Hepatocyte (in vitro differentiated cells): ENCODE measurements around the gene SPTLC1. TPM values are rescaled to one million over a fixed set of nuclear protein-coding genes. Genes with fewer than 3 reads are reported as not detected.
A peak's percentile ranks its signal among the peaks of the same experiment; 100 is the strongest.

Source experiments
- DNase-seq: peaks from one replicate; pipeline ENCODE4 v3.0.0-alpha.2; 2016; ENCODE audit warnings: low spot score
- H2AFZ ChIP-seq: fragments of 200-600 bp; sonication (generic); 2 replicates; pipeline ENCODE4 v1.6.0; 2016; ENCODE audit warnings: antibody characterized with exemption, mild to moderate bottlenecking
- H3K27ac ChIP-seq: fragments of 200-600 bp; sonication (generic); 2 replicates; pipeline ENCODE4 v1.5.1; 2016; ENCODE audit warnings: mild to moderate bottlenecking
- H3K27me3 ChIP-seq: fragments of 200-600 bp; sonication (generic); 2 replicates; pipeline ENCODE4 v1.6.1; 2016
- H3K36me3 ChIP-seq: fragments of 200-600 bp; sonication (generic); replicated peaks from 2 replicates; pipeline ENCODE4 v1.5.1; 2016; ENCODE audit warnings: low read depth; ENCODE audit not compliant: insufficient read depth
- H3K4me1 ChIP-seq: fragments of 200-600 bp; sonication (generic); 2 replicates; pipeline ENCODE4 v1.5.1; 2016; ENCODE audit warnings: mild to moderate bottlenecking, moderate library complexity; ENCODE audit not compliant: insufficient read depth
- H3K4me2 ChIP-seq: fragments of 200-600 bp; sonication (generic); 2 replicates; pipeline ENCODE4 v1.6.0; 2016
- H3K4me3 ChIP-seq: fragments of 200-600 bp; sonication (generic); 2 replicates; pipeline ENCODE4 v1.5.1; 2016; ENCODE audit warnings: mild to moderate bottlenecking
- H3K79me2 ChIP-seq: fragments of 200-600 bp; sonication (generic); 2 replicates; pipeline ENCODE4 v1.6.0; 2017; ENCODE audit warnings: mild to moderate bottlenecking
- H3K9me2 ChIP-seq: fragments of 200-600 bp; sonication (generic); replicated peaks from 2 replicates; pipeline ENCODE4 v1.6.0; 2017; ENCODE audit warnings: mild to moderate bottlenecking; ENCODE audit not compliant: insufficient read depth
- H3K9me3 ChIP-seq: fragments of 200-600 bp; sonication (generic); 2 replicates; pipeline ENCODE4 v1.5.1; 2016; ENCODE audit warnings: low read depth, mild to moderate bottlenecking
- H4K20me1 ChIP-seq: fragments of 200-600 bp; sonication (generic); 2 replicates; pipeline ENCODE4 v1.6.0; 2016; ENCODE audit warnings: mild to moderate bottlenecking; ENCODE audit not compliant: insufficient read depth, poor library complexity, severe bottlenecking
- EZH2 ChIP-seq: fragments of 200-600 bp; sonication (generic); IDR thresholded peaks from 2 replicates; pipeline ENCODE4 v1.6.1; 2016; ENCODE audit warnings: antibody characterized with exemption, mild to moderate bottlenecking, borderline replicate concordance
- EZH2phosphoT487 ChIP-seq: fragments of 200-600 bp; sonication (generic); IDR thresholded peaks from one replicate; pipeline ENCODE4 v1.6.1; 2018; ENCODE audit warnings: antibody characterized with exemption, mild to moderate bottlenecking, low read depth, moderate library complexity; ENCODE audit not compliant: unreplicated experiment, severe bottlenecking
- WGBS: methylation state at CpG from one replicate; pipeline ENCODE4 v1.1.6; 2016; ENCODE audit warnings: low lambda C conversion rate; ENCODE audit errors: missing lambda C conversion rate; 5-methylcytosine and 5-hydroxymethylcytosine counted together
- polyA plus RNA-seq: library from polyadenylated mRNA; unstranded; fragments of >200 nt; fragmentation: Nextera tagmentation; extraction: Ambion mirVana; gene quantifications from 2 replicates; pipeline ENCODE4 v1.2.1, GENCODE V29; 2016
- total RNA-seq: library from RNA; depleted of rRNA; stranded (reverse); fragments of >200 nt; gene quantifications from 2 replicates; pipeline ENCODE4 v1.2.3, GENCODE V29; 2014
- TF ChIP-seq, protein P1 (sequence below): fragments of 200-600 bp; sonication (generic); IDR thresholded peaks from 2 replicates; pipeline ENCODE4 v1.5.1; 2016; ENCODE audit warnings: antibody characterized with exemption, mild to moderate bottlenecking; ENCODE audit not compliant: poor library complexity

The SPTLC1 gene
- total and polyA plus RNA-seq, 2 experiments from 2014 or later, result 67.6 to 101 TPM

DNA sequence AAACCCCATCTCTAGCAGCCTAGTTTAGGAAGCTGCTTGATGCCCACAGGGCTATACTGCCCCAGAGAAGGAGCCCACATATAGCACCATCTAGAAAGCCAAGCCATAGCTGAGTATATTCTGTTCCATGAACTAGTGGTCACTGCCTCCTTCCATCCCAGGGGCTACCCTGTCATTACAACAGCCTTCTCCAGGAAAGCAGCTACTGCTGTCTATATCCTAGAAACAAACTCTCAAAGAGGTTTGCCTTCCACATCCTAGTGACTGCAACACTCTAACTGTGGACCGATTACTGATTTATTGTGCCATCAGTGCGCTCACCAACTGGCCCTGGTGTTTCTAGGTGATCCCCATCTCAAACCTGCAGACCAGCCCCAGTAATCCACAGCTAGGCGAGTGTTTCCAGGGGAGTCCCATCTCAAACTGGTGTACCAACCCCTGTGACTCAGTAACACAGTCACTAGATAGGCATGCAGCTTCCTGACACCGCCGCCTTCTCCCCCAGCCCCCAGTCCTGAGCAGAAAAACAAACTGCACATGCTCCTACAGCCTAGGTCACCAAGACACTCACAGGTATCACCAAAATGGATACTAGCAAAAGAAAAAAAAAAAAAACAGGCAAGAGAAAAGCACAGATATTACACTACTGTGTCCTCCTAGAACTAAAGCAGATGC is 14.8 kb downstream of the SPTLC1 start:
- peak; percentile 35 for DNase-seq
- no peak overlapping the region for H3K4me2 ChIP-seq
- no peak overlapping the region for H3K27ac ChIP-seq
- TF ChIP-seq, protein P1, sequence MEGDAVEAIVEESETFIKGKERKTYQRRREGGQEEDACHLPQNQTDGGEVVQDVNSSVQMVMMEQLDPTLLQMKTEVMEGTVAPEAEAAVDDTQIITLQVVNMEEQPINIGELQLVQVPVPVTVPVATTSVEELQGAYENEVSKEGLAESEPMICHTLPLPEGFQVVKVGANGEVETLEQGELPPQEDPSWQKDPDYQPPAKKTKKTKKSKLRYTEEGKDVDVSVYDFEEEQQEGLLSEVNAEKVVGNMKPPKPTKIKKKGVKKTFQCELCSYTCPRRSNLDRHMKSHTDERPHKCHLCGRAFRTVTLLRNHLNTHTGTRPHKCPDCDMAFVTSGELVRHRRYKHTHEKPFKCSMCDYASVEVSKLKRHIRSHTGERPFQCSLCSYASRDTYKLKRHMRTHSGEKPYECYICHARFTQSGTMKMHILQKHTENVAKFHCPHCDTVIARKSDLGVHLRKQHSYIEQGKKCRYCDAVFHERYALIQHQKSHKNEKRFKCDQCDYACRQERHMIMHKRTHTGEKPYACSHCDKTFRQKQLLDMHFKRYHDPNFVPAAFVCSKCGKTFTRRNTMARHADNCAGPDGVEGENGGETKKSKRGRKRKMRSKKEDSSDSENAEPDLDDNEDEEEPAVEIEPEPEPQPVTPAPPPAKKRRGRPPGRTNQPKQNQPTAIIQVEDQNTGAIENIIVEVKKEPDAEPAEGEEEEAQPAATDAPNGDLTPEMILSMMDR, result no peak
- TF ChIP-seq EZH2phosphoT487, result no peak
- no peak for TF ChIP-seq EZH2
- H2AFZ ChIP-seq, result no peak overlapping the region
- no peaks in the 10 kb centered on the region for H3K4me1 ChIP-seq
- WGBS, result 84% methylated on average over 5 of the region's 5 CpGs
- H3K79me2 ChIP-seq, result peaks cover 27% of the 10 kb centered on the region
- no peak overlapping the region for H3K4me3 ChIP-seq
- no peaks in the 10 kb centered on the region for H3K9me2 ChIP-seq
- H3K9me3 ChIP-seq, result no peaks in the 10 kb centered on the region
- peaks cover 5% of the 10 kb centered on the region for H4K20me1 ChIP-seq
- no peaks in the 10 kb centered on the region for H3K27me3 ChIP-seq
- no peaks in the 10 kb centered on the region for H3K36me3 ChIP-seq

DNA sequence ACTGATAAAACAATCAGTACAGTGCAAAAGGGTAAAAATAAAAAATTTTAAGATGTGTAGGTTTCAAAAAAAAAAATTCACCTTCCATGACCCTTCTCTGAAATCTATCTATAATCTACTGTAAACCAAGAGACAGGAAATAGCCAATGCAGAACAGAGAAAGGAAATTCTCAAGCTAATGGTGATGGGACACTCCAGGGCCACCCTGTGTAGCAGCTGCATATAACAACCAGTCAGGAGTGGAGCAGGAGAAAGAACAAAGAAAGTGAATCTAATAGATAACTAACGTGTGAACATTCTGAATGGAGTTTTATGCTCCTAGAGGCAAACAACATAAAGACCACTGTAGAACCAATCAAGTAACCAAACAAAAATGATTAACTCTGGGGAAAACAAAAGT is 16.6 kb downstream of the SPTLC1 start:
- TF ChIP-seq, protein P1, result no peak
- TF ChIP-seq EZH2phosphoT487 (no peak), EZH2 (no peak)
- DNase-seq, result no peak
- peaks cover 38% of the 10 kb centered on the region for H3K79me2 ChIP-seq
- H3K9me3 ChIP-seq, result no peaks in the 10 kb centered on the region
- H3K36me3 ChIP-seq, result no peaks in the 10 kb centered on the region
- H3K4me2 ChIP-seq, result no peak overlapping the region
- no peak overlapping the region for H2AFZ ChIP-seq
- H3K4me3 ChIP-seq, result no peak overlapping the region
- peaks cover 5% of the 10 kb centered on the region for H4K20me1 ChIP-seq
- H3K9me2 ChIP-seq, result no peaks in the 10 kb centered on the region
- no peaks in the 10 kb centered on the region for H3K27me3 ChIP-seq
- no peak overlapping the region for H3K27ac ChIP-seq
- no peaks in the 10 kb centered on the region for H3K4me1 ChIP-seq
- WGBS, result 81% methylated on average over 1 of the region's 1 CpG

DNA sequence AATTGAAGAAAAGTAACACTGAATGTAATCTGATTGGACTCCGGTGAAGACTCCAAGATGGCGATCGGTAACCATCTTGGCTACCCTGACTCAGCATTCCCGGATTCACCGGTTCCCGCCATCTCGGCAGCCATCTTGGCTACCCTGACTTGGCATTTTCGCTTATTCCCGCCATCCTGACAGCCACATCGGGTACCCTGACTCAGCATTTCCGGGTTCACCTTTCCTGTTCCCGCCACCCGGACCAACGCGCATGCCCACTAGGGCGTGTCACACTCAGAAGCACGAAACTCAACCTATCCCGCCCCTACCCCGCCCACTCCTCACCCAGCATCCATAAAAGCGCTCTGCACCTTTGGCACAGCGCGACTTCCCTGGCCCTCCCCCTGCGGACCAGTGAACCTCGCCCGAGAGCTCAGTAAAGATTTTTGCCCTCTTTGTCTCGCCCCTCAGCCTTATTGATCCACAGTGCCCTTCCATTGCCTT is 17.2 kb downstream of the SPTLC1 start:
- H3K36me3 ChIP-seq, result no peaks in the 10 kb centered on the region
- no peaks in the 10 kb centered on the region for H3K4me1 ChIP-seq
- H2AFZ ChIP-seq, result no peak overlapping the region
- TF ChIP-seq, protein P1, result no peak
- no peak for TF ChIP-seq EZH2
- TF ChIP-seq EZH2phosphoT487, result no peak
- H3K9me2 ChIP-seq, result no peaks in the 10 kb centered on the region
- H4K20me1 ChIP-seq, result peaks cover 5% of the 10 kb centered on the region
- H3K27me3 ChIP-seq, result no peaks in the 10 kb centered on the region
- H3K4me3 ChIP-seq, result no peak overlapping the region
- H3K9me3 ChIP-seq, result no peaks in the 10 kb centered on the region
- H3K79me2 ChIP-seq, result peaks cover 43% of the 10 kb centered on the region
- H3K27ac ChIP-seq, result no peak overlapping the region
- no peak for DNase-seq
- 99% methylated on average over 24 of the region's 26 CpGs for WGBS
- no peak overlapping the region for H3K4me2 ChIP-seq
